Measurements from ENCODE around the gene ROR1. TPM values are rescaled to one million over a fixed set of nuclear protein-coding genes. Genes with fewer than 3 reads are reported as not detected.

The ROR1 gene
- total RNA-seq, 2 experiments from 2014 or later, result 0.47 to 1.4 TPM

GRCh38 chr1:63757334-63757733, 16.5 kb upstream of the ROR1 start:
- no peaks in the 10 kb centered on the region for H3K9me3 ChIP-seq (ENCODE audit: low read length)
- no peaks in the 10 kb centered on the region for H3K79me2 ChIP-seq (ENCODE audit: insufficient read depth, low read depth, low read length)
- ChIA-PET CTCF (ENCODE audit: unreplicated experiment) (no interaction called here), POLR2A (interaction anchor here (0.7 to 1.1 kb wide), 5 partner anchors 8 to 405 kb away, joined by 3 to 8 read pairs (median 4); no protein-coding TSS in a partner anchor)
- H3K36me3 ChIP-seq (ENCODE audit: insufficient read depth, low read length), result no peaks in the 10 kb centered on the region
- intact Hi-C loops (cut with micrococcal nuclease; ENCODE audit: unreplicated experiment), result no loop called here
- H4K20me1 ChIP-seq (ENCODE audit: insufficient read depth, low read length), result no peaks in the 10 kb centered on the region
- no peak overlapping the region for H2AFZ ChIP-seq (ENCODE audit: low read length)
- no peak overlapping the region for H3K4me2 ChIP-seq (ENCODE audit: low read length)
- TF ChIP-seq, protein P1, sequence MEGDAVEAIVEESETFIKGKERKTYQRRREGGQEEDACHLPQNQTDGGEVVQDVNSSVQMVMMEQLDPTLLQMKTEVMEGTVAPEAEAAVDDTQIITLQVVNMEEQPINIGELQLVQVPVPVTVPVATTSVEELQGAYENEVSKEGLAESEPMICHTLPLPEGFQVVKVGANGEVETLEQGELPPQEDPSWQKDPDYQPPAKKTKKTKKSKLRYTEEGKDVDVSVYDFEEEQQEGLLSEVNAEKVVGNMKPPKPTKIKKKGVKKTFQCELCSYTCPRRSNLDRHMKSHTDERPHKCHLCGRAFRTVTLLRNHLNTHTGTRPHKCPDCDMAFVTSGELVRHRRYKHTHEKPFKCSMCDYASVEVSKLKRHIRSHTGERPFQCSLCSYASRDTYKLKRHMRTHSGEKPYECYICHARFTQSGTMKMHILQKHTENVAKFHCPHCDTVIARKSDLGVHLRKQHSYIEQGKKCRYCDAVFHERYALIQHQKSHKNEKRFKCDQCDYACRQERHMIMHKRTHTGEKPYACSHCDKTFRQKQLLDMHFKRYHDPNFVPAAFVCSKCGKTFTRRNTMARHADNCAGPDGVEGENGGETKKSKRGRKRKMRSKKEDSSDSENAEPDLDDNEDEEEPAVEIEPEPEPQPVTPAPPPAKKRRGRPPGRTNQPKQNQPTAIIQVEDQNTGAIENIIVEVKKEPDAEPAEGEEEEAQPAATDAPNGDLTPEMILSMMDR (conservative IDR thresholded peaks at IDR 0.05; ENCODE audit: low read length), result no peak
- TF ChIP-seq EZH2phosphoT487 (IDR thresholded peaks at IDR 0.05; ENCODE audit: borderline replicate concordance, low read depth, low read length), result no peak
- H3K27ac ChIP-seq (ENCODE audit: low read depth, low read length, poor library complexity, severe bottlenecking), result no peak overlapping the region
- no TSS peak for BruUV-seq (replicated peaks)
- H3K4me3 ChIP-seq (ENCODE audit: low read depth, low read length, poor library complexity, severe bottlenecking), result no peak overlapping the region
- H3K4me1 ChIP-seq (ENCODE audit: insufficient read depth, low read length, poor library complexity, severe bottlenecking), result no peaks in the 10 kb centered on the region
- DNase-seq (ENCODE audit: low spot score), result no peak
- H3K9me2 ChIP-seq (ENCODE audit: insufficient read depth, low read length), result no peaks in the 10 kb centered on the region

- H4K20me1 ChIP-seq (ENCODE audit: insufficient read depth, low read length), result no peaks in the 10 kb centered on the region
- no peak for DNase-seq (ENCODE audit: low spot score)
- intact Hi-C loops (cut with micrococcal nuclease; ENCODE audit: unreplicated experiment), result no loop called here
- no TSS peak for BruUV-seq (replicated peaks)
- CTCF ChIA-PET (ENCODE audit: unreplicated experiment), result no interaction called here
- H3K79me2 ChIP-seq (ENCODE audit: insufficient read depth, low read depth, low read length), result no peaks in the 10 kb centered on the region
- H3K4me3 ChIP-seq (ENCODE audit: low read depth, low read length, poor library complexity, severe bottlenecking), result no peak overlapping the region
- H3K36me3 ChIP-seq (ENCODE audit: insufficient read depth, low read length), result no peaks in the 10 kb centered on the region
- POLR2A ChIA-PET, result no interaction called here
- H3K4me2 ChIP-seq (ENCODE audit: low read length), result no peak overlapping the region
- H3K27ac ChIP-seq (ENCODE audit: low read depth, low read length, poor library complexity, severe bottlenecking), result no peak overlapping the region
- no peak overlapping the region for H2AFZ ChIP-seq (ENCODE audit: low read length)
- no peaks in the 10 kb centered on the region for H3K4me1 ChIP-seq (ENCODE audit: insufficient read depth, low read length, poor library complexity, severe bottlenecking)
- H3K9me2 ChIP-seq (ENCODE audit: insufficient read depth, low read length), result no peaks in the 10 kb centered on the region
- H3K9me3 ChIP-seq (ENCODE audit: low read length), result no peaks in the 10 kb centered on the region
- no peak for TF ChIP-seq EZH2phosphoT487 (IDR thresholded peaks at IDR 0.05; ENCODE audit: borderline replicate concordance, low read depth, low read length)
- TF ChIP-seq, protein P1 (conservative IDR thresholded peaks at IDR 0.05; ENCODE audit: low read length), result no peak
Measured at GRCh38 chr1:63758791-63759190, 15.0 kb upstream of the ROR1 start.

DNA sequence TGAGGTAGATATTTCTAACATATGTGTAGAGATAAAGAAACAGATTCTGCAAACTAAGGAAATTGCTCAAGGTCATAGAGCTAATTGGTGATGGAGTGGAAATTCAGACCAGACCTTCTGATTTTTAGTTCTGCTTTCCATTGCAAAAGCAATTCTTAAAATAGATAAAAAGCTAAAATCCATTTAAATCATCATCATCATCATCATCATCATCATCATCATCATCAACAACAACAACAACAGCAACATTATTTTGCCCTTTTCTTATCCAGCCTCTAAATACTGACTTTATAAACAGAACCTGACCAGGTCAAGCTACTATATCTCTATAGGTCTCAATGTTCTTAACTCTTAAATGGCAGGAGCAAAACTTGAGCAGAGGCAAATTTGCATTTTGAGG, 14.0 kb upstream of the ROR1 start:
- Histone ChIP-seq H3K79me2 (ENCODE audit: insufficient read depth, low read depth, low read length) (no peaks in the 10 kb centered on the region), H4K20me1 (ENCODE audit: insufficient read depth, low read length) (no peaks in the 10 kb centered on the region), H3K4me3 (ENCODE audit: low read depth, low read length, poor library complexity, severe bottlenecking) (no peak overlapping the region), H3K9me2 (ENCODE audit: insufficient read depth, low read length) (no peaks in the 10 kb centered on the region), H3K36me3 (ENCODE audit: insufficient read depth, low read length) (no peaks in the 10 kb centered on the region), H3K9me3 (ENCODE audit: low read length) (no peaks in the 10 kb centered on the region), H2AFZ (ENCODE audit: low read length) (no peak overlapping the region), H3K4me2 (ENCODE audit: low read length) (no peak overlapping the region), H3K4me1 (ENCODE audit: insufficient read depth, low read length, poor library complexity, severe bottlenecking) (no peaks in the 10 kb centered on the region), H3K27ac (ENCODE audit: low read depth, low read length, poor library complexity, severe bottlenecking) (no peak overlapping the region)
- no TSS peak for BruUV-seq (replicated peaks)
- no peak for TF ChIP-seq EZH2phosphoT487 (IDR thresholded peaks at IDR 0.05; ENCODE audit: borderline replicate concordance, low read depth, low read length)
- TF ChIP-seq, protein P1 (conservative IDR thresholded peaks at IDR 0.05; ENCODE audit: low read length), result no peak
- ChIA-PET CTCF (ENCODE audit: unreplicated experiment) (no interaction called here), POLR2A (interaction anchor here (0.7 to 1.1 kb wide), 4 partner anchors 11 to 151 kb away, joined by 3 read pairs; no protein-coding TSS in a partner anchor)
- DNase-seq (ENCODE audit: low spot score), result no peak
- intact Hi-C loops (cut with micrococcal nuclease; ENCODE audit: unreplicated experiment), result no loop called here

Data from OCI-LY7 (cell line).